ENCODE results near the gene NOXO1.

NOXO1 gene

GRCh38 chr16:1938316-1938715 lies 43.0 kb downstream of the NOXO1 start:
- DNase-seq, result no peak

- DNase-seq, result no peak
Observed at GRCh38 chr16:1936945-1937479, 44.3 kb downstream of the NOXO1 start.

- DNase-seq, result no peak
Observed at GRCh38 chr16:1933097-1933661, 48.1 kb downstream of the NOXO1 start.

- no peak for DNase-seq
Observed at GRCh38 chr16:1932050-1933028, 48.9 kb downstream of the NOXO1 start.

- no peak for DNase-seq
Observed at GRCh38 chr16:1930338-1930720, 50.9 kb downstream of the NOXO1 start.

GRCh38 chr16:1929578-1930337 lies 51.5 kb downstream of the NOXO1 start:
- DNase-seq, result peak; percentile 95

- peak; percentile 29 for DNase-seq
Observed at GRCh38 chr16:1929105-1929504, 52.2 kb downstream of the NOXO1 start.

Data from CD4-positive, alpha-beta T cell treated with Interleukin-17A for 4 hours (primary cell).